GM18870 (cell line): ENCODE data around the gene OCA2.

Source experiments
- ATAC-seq: cut with Tn5 transposase; IDR thresholded peaks from one replicate; pipeline ENCODE4 v1.9.1; 2021; ENCODE audit warnings: moderate library complexity; ENCODE audit not compliant: unreplicated experiment

OCA2 gene

GRCh38 chr15:28005004-28005527 is 94.0 kb downstream of the OCA2 start:
- no peak for ATAC-seq

- ATAC-seq, result no peak
Observed at GRCh38 chr15:28004143-28005003, 94.7 kb downstream of the OCA2 start.

- ATAC-seq, result no peak
Observed at GRCh38 chr15:28003302-28004037, 95.6 kb downstream of the OCA2 start.

- no peak for ATAC-seq
Observed at GRCh38 chr15:28002867-28003266, 96.2 kb downstream of the OCA2 start.

GRCh38 chr15:28002136-28002861 is 96.8 kb downstream of the OCA2 start:
- no peak for ATAC-seq

- no peak for ATAC-seq
Observed at GRCh38 chr15:28001641-28002040, 97.5 kb downstream of the OCA2 start.

- no peak for ATAC-seq
Observed at GRCh38 chr15:27993996-27994780, 104.9 kb downstream of the OCA2 start.

- no peak for ATAC-seq
Observed at GRCh38 chr15:27993544-27993943, 105.6 kb downstream of the OCA2 start.

- ATAC-seq, result no peak
Observed at GRCh38 chr15:27990521-27991515, 108.3 kb downstream of the OCA2 start.

GRCh38 chr15:27989838-27990237 is 109.3 kb downstream of the OCA2 start:
- no peak for ATAC-seq

- no peak for ATAC-seq
Observed at GRCh38 chr15:27989427-27989826, 109.7 kb downstream of the OCA2 start.

GRCh38 chr15:27985099-27985498 is 114.0 kb downstream of the OCA2 start:
- no peak for ATAC-seq

GRCh38 chr15:27983496-27983895 is 115.6 kb downstream of the OCA2 start:
- no peak for ATAC-seq

GRCh38 chr15:27977696-27978095 is 121.4 kb downstream of the OCA2 start:
- no peak for ATAC-seq

GRCh38 chr15:27973886-27974285 is 125.2 kb downstream of the OCA2 start:
- ATAC-seq, result no peak

- ATAC-seq, result no peak
Observed at GRCh38 chr15:27970661-27971392, 128.3 kb downstream of the OCA2 start.

- no peak for ATAC-seq
Observed at GRCh38 chr15:27967541-27967940, 131.6 kb downstream of the OCA2 start.

GRCh38 chr15:27965546-27965945 is 133.6 kb downstream of the OCA2 start:
- no peak for ATAC-seq

GRCh38 chr15:27961801-27962200 is 137.3 kb downstream of the OCA2 start:
- no peak for ATAC-seq
